H1 (cell line): ENCODE results near the gene PCDHGA1.

Experiments used
- CBX5 ChIP-seq: fragments of 300-800, 300-1000 bp; sonication (generic); IDR thresholded peaks from 2 replicates; pipeline ENCODE4 v1.7.1; 2016; ENCODE audit warnings: antibody characterized with exemption, low read length, low read depth
- CTBP2 ChIP-seq: IDR thresholded peaks from 2 replicates; pipeline ENCODE4 v1.7.0; 2011; ENCODE audit warnings: borderline replicate concordance, mild to moderate bottlenecking, moderate library complexity, mixed read lengths, low read length; ENCODE audit not compliant: insufficient read depth, insufficient read length
- CTCF ChIP-seq, 3 experiments: IDR thresholded peaks; 1 replicate in 2 of 3; 2 replicates in 1 of 3; pipeline versions ENCODE4 v1.5.1 to v1.6.1; 2011; ENCODE audit warnings: low read length in 3 of 3, mild to moderate bottlenecking in 3 of 3, inconsistent platforms in 2 of 3, low read depth in 1 of 3, moderate library complexity in 1 of 3; ENCODE audit not compliant: insufficient read depth in 1 of 3; ENCODE audit errors: control extremely low read depth in 1 of 3
- MAX ChIP-seq: IDR thresholded peaks from 2 replicates; pipeline ENCODE4 v1.6.1; 2012; ENCODE audit warnings: inconsistent platforms
- POLR2A ChIP-seq, 2 experiments: IDR thresholded peaks; 1 replicate in 1 of 2; 2 replicates in 1 of 2; pipeline ENCODE4 v1.6.1; 2011; ENCODE audit warnings: low read depth in 2 of 2, low read length in 2 of 2, mild to moderate bottlenecking in 2 of 2; ENCODE audit errors: control extremely low read depth in 1 of 2
- POLR2AphosphoS5 ChIP-seq: IDR thresholded peaks from 2 replicates; pipeline ENCODE4 v1.6.1; 2011; ENCODE audit warnings: low read depth, low read length
- POU5F1 ChIP-seq: IDR thresholded peaks from 2 replicates; pipeline ENCODE4 v1.6.1; 2011; ENCODE audit warnings: low read depth, mild to moderate bottlenecking, low read length, moderate library complexity
- RAD21 ChIP-seq, 2 experiments: IDR thresholded peaks in 1 of 2; conservative IDR thresholded peaks in 1 of 2; 2 replicates each; pipeline ENCODE4 v1.6.1; 2011; ENCODE audit warnings: low read depth in 2 of 2, low read length in 2 of 2, improper control_type of control experiment in 1 of 2, inconsistent platforms in 1 of 2, mild to moderate bottlenecking in 1 of 2, moderate library complexity in 1 of 2
- SP1 ChIP-seq: IDR thresholded peaks from 2 replicates; pipeline ENCODE4 v1.6.1; 2011; ENCODE audit warnings: low read depth, low read length

GRCh38 chr5:141519605-141520565, 189.6 kb downstream of the PCDHGA1 start:
- TF ChIP-seq POU5F1 = no peak
- no peak for TF ChIP-seq MAX
- no peak for TF ChIP-seq POLR2AphosphoS5
- no peak for TF ChIP-seq CTCF (IDR thresholded peaks at IDR 0.05; ENCODE audit: control extremely low read depth in 1 of 3, insufficient read depth in 1 of 3, low read depth in 1 of 3, low read length in 3 of 3)
- no peak for TF ChIP-seq CTBP2
- no peak for TF ChIP-seq POLR2A (IDR thresholded peaks at IDR 0.05; ENCODE audit: control extremely low read depth in 1 of 2, low read depth in 2 of 2, low read length in 2 of 2)
- TF ChIP-seq RAD21 (IDR thresholded peaks at IDR 0.05 in 1 of 2, conservative IDR thresholded peaks at IDR 0.05 in 1 of 2; ENCODE audit: low read depth in 2 of 2, low read length in 2 of 2) = no peak
- TF ChIP-seq SP1 = no peak
- TF ChIP-seq CBX5 = no peak
